ENCODE measurements around the gene MFAP4. TPM values are rescaled to one million over a fixed set of nuclear protein-coding genes. Genes with fewer than 3 reads are reported as not detected.

MFAP4 gene
- total RNA-seq, 4 donors from 2014 or later: 14.3 to 185 (median 104) TPM

- TF ChIP-seq CTCF (IDR thresholded peaks at IDR 0.05; ENCODE audit: low read depth): no peak
These were observed 20.4 kb downstream of the MFAP4 start for GRCh38 chr17:19366637-19366972.

GRCh38 chr17:19365833-19366636 lies 21.0 kb downstream of the MFAP4 start:
- no peak for TF ChIP-seq CTCF (IDR thresholded peaks at IDR 0.05; ENCODE audit: low read depth)

- TF ChIP-seq CTCF (IDR thresholded peaks at IDR 0.05; ENCODE audit: low read depth): no peak
These were observed 21.5 kb downstream of the MFAP4 start for GRCh38 chr17:19365499-19365817.

- no peak for TF ChIP-seq CTCF (IDR thresholded peaks at IDR 0.05; ENCODE audit: low read depth)
These were observed 22.1 kb downstream of the MFAP4 start for GRCh38 chr17:19364699-19365498.

- no peak for TF ChIP-seq CTCF (IDR thresholded peaks at IDR 0.05; ENCODE audit: low read depth)
These were observed 23.4 kb downstream of the MFAP4 start for GRCh38 chr17:19363460-19364035.

GRCh38 chr17:19363114-19363438 lies 23.9 kb downstream of the MFAP4 start:
- no peak for TF ChIP-seq CTCF (IDR thresholded peaks at IDR 0.05; ENCODE audit: low read depth)
